CD8-positive, alpha-beta memory T cell (primary cell): ENCODE measurements around the gene SLC8A1. TPM values are rescaled to one million over a fixed set of nuclear protein-coding genes. Genes with fewer than 3 reads are reported as not detected.

Experiments
- CTCF ChIA-PET: fragments of 350-600 bp; sonication (Branson Sonifier 250); formaldehyde crosslinking; loops from one replicate; lab custom pipeline; 2021; ENCODE audit warnings: antibody characterized with exemption; lab: Charles Lee
- POLR2A ChIA-PET: fragments of 350-600 bp; sonication (Branson Sonifier 250); formaldehyde crosslinking; loops from one replicate; lab custom pipeline; 2021; ENCODE audit warnings: antibody characterized with exemption; lab: Charles Lee
- DNase-seq, 5 donors: peaks; one replicate each; pipeline versions ENCODE4 v3.0.0 to v3.0.0-alpha.2; 2020 to 2022; ENCODE audit warnings: mixed read lengths in 1 of 5
- H3K27ac ChIP-seq: one replicate; pipeline ENCODE4 v1.7.0; 2013; ENCODE audit warnings: low read depth, mild to moderate bottlenecking, low read length, moderate library complexity
- H3K27me3 ChIP-seq: 2 replicates; pipeline ENCODE4 v1.7.0; 2013; ENCODE audit warnings: low read length, mild to moderate bottlenecking; ENCODE audit not compliant: insufficient read depth, poor library complexity, severe bottlenecking
- H3K36me3 ChIP-seq: 2 replicates; pipeline ENCODE4 v1.7.0; 2013; ENCODE audit warnings: mild to moderate bottlenecking, low read length, moderate library complexity; ENCODE audit not compliant: insufficient read depth
- H3K4me1 ChIP-seq: 2 replicates; pipeline ENCODE4 v1.7.0; 2013; ENCODE audit warnings: mild to moderate bottlenecking, low read length, moderate library complexity; ENCODE audit not compliant: insufficient read depth
- H3K4me3 ChIP-seq: 2 replicates; pipeline ENCODE4 v1.7.0; 2013; ENCODE audit warnings: mild to moderate bottlenecking, low read length
- H3K9me3 ChIP-seq: 2 replicates; pipeline ENCODE4 v1.7.0; 2013; ENCODE audit warnings: mild to moderate bottlenecking, low read length
- H3K27ac Mint-ChIP-seq, 8 donors: one replicate each; pipeline ENCODE4 v1.8.0; 2020 to 2021; ENCODE audit warnings: mixed read lengths in 8 of 8, mild to moderate bottlenecking in 6 of 8, inconsistent platforms in 3 of 8, moderate library complexity in 3 of 8
- H3K27me3 Mint-ChIP-seq, 2 donors: one replicate each; pipeline ENCODE4 v1.8.0; 2020 to 2021; ENCODE audit warnings: mixed read lengths in 2 of 2, mild to moderate bottlenecking in 1 of 2, moderate library complexity in 1 of 2
- H3K36me3 Mint-ChIP-seq, 3 donors: one replicate each; pipeline ENCODE4 v1.8.0; 2020 to 2021; ENCODE audit warnings: mixed read lengths in 3 of 3, inconsistent platforms in 1 of 3, mild to moderate bottlenecking in 1 of 3
- H3K4me1 Mint-ChIP-seq, 3 donors: one replicate each; pipeline ENCODE4 v1.8.0; 2020 to 2021; ENCODE audit warnings: mixed read lengths in 3 of 3, inconsistent platforms in 1 of 3, mild to moderate bottlenecking in 1 of 3
- H3K4me3 Mint-ChIP-seq, 7 donors: one replicate each; pipeline ENCODE4 v1.8.0; 2020 to 2021; ENCODE audit warnings: mixed read lengths in 7 of 7, mild to moderate bottlenecking in 6 of 7, moderate library complexity in 4 of 7, inconsistent platforms in 2 of 7
- H3K9me3 Mint-ChIP-seq, 5 donors: one replicate each; pipeline ENCODE4 v1.8.0; 2020 to 2022; ENCODE audit warnings: mixed read lengths in 5 of 5, mild to moderate bottlenecking in 3 of 5, moderate library complexity in 2 of 5, inconsistent platforms in 1 of 5
- polyA plus RNA-seq: library from polyadenylated mRNA; unstranded; fragments of 300-500 nt; fragmentation: Illumina TruSeq; gene quantifications from one replicate; pipeline ENCODE4 v1.2.3, GENCODE V29; 2021
- total RNA-seq, 2 experiments: library from RNA; stranded (reverse); gene quantifications; one replicate each; pipeline ENCODE4 v1.2.3, GENCODE V29; 2021

SLC8A1 gene
- total and polyA plus RNA-seq, 3 experiments from 2014 or later: 0.15 to 0.22 TPM; not detected in 1

GRCh38 chr2:40249577-40249976 is 202.3 kb downstream of the SLC8A1 start:
- no peaks in the 10 kb centered on the region for H3K9me3 ChIP-seq
- H3K36me3 ChIP-seq: no peaks in the 10 kb centered on the region
- Mint-ChIP-seq H3K27me3 (no peaks in the 10 kb centered on the region), H3K27ac (no peak overlapping the region), H3K36me3 (no peaks in the 10 kb centered on the region), H3K4me1 (no peaks in the 10 kb centered on the region), H3K9me3 (peaks cover 0 to 4% (median 0%) of the 10 kb centered on the region in 5 donors), H3K4me3 (no peak overlapping the region)
- H3K27ac ChIP-seq: no peak overlapping the region
- H3K4me1 ChIP-seq: no peaks in the 10 kb centered on the region
- ChIA-PET POLR2A (no interaction called here), CTCF (no interaction called here)
- H3K27me3 ChIP-seq: no peaks in the 10 kb centered on the region
- H3K4me3 ChIP-seq: no peak overlapping the region
- no peak for DNase-seq

GRCh38 chr2:40248294-40248693 is 203.6 kb downstream of the SLC8A1 start:
- H3K9me3 Mint-ChIP-seq: peaks cover 0 to 4% (median 0%) of the 10 kb centered on the region in 5 donors
- no peak overlapping the region for H3K27ac Mint-ChIP-seq
- CTCF ChIA-PET: no interaction called here
- Histone ChIP-seq H3K9me3 (no peaks in the 10 kb centered on the region), H3K27ac (no peak overlapping the region), H3K4me3 (no peak overlapping the region), H3K27me3 (no peaks in the 10 kb centered on the region), H3K4me1 (no peaks in the 10 kb centered on the region), H3K36me3 (no peaks in the 10 kb centered on the region)
- no peak overlapping the region for H3K4me3 Mint-ChIP-seq
- POLR2A ChIA-PET: no interaction called here
- H3K36me3 Mint-ChIP-seq: no peaks in the 10 kb centered on the region
- DNase-seq: no peak
- H3K4me1 Mint-ChIP-seq: no peaks in the 10 kb centered on the region
- H3K27me3 Mint-ChIP-seq: no peaks in the 10 kb centered on the region

GRCh38 chr2:40244675-40245074 is 207.2 kb downstream of the SLC8A1 start:
- ChIA-PET CTCF (no interaction called here), POLR2A (no interaction called here)
- DNase-seq: no peak
- H3K36me3 Mint-ChIP-seq: no peaks in the 10 kb centered on the region
- H3K4me1 Mint-ChIP-seq: no peaks in the 10 kb centered on the region
- no peak overlapping the region for H3K27ac Mint-ChIP-seq
- H3K27me3 Mint-ChIP-seq: no peaks in the 10 kb centered on the region
- peaks cover 0 to 4% (median 0%) of the 10 kb centered on the region in 5 donors for H3K9me3 Mint-ChIP-seq
- H3K36me3 ChIP-seq: no peaks in the 10 kb centered on the region
- H3K9me3 ChIP-seq: no peaks in the 10 kb centered on the region
- H3K4me1 ChIP-seq: no peaks in the 10 kb centered on the region
- no peak overlapping the region for H3K4me3 Mint-ChIP-seq
- H3K4me3 ChIP-seq: no peak overlapping the region
- no peaks in the 10 kb centered on the region for H3K27me3 ChIP-seq
- no peak overlapping the region for H3K27ac ChIP-seq

GRCh38 chr2:40244251-40244650 is 207.6 kb downstream of the SLC8A1 start:
- Mint-ChIP-seq H3K9me3 (peaks cover 0 to 6% (median 0%) of the 10 kb centered on the region in 5 donors), H3K4me3 (no peak overlapping the region), H3K36me3 (no peaks in the 10 kb centered on the region), H3K4me1 (no peaks in the 10 kb centered on the region), H3K27me3 (no peaks in the 10 kb centered on the region), H3K27ac (no peak overlapping the region)
- H3K36me3 ChIP-seq: no peaks in the 10 kb centered on the region
- H3K27me3 ChIP-seq: no peaks in the 10 kb centered on the region
- no peaks in the 10 kb centered on the region for H3K4me1 ChIP-seq
- ChIA-PET CTCF (no interaction called here), POLR2A (no interaction called here)
- no peak for DNase-seq
- no peak overlapping the region for H3K27ac ChIP-seq
- H3K9me3 ChIP-seq: no peaks in the 10 kb centered on the region
- H3K4me3 ChIP-seq: no peak overlapping the region

- H3K4me1 Mint-ChIP-seq: no peaks in the 10 kb centered on the region
- DNase-seq: no peak
- Histone ChIP-seq H3K4me1 (no peaks in the 10 kb centered on the region), H3K27me3 (no peaks in the 10 kb centered on the region), H3K27ac (no peak overlapping the region), H3K36me3 (no peaks in the 10 kb centered on the region), H3K4me3 (no peak overlapping the region), H3K9me3 (no peaks in the 10 kb centered on the region)
- H3K27ac Mint-ChIP-seq: no peak overlapping the region
- no peak overlapping the region for H3K4me3 Mint-ChIP-seq
- H3K36me3 Mint-ChIP-seq: no peaks in the 10 kb centered on the region
- POLR2A ChIA-PET: no interaction called here
- CTCF ChIA-PET: interaction anchor here (1.3 kb wide), 1 partner anchor 10 kb away, joined by 3 read pairs; no protein-coding TSS in a partner anchor
- H3K9me3 Mint-ChIP-seq: peaks cover 0 to 4% (median 0%) of the 10 kb centered on the region in 5 donors
- no peaks in the 10 kb centered on the region for H3K27me3 Mint-ChIP-seq
These were observed 208.2 kb downstream of the SLC8A1 start for GRCh38 chr2:40243581-40244187.

GRCh38 chr2:40242315-40242714 is 209.6 kb downstream of the SLC8A1 start:
- Mint-ChIP-seq H3K27me3 (no peaks in the 10 kb centered on the region), H3K4me3 (no peak overlapping the region), H3K4me1 (no peaks in the 10 kb centered on the region), H3K9me3 (peaks cover 0 to 5% (median 2%) of the 10 kb centered on the region in 5 donors), H3K27ac (no peak overlapping the region), H3K36me3 (peaks cover 0 to 2% (median 0%) of the 10 kb centered on the region in 3 donors)
- Histone ChIP-seq H3K4me3 (no peak overlapping the region), H3K36me3 (no peaks in the 10 kb centered on the region), H3K4me1 (no peaks in the 10 kb centered on the region), H3K27ac (no peak overlapping the region), H3K27me3 (no peaks in the 10 kb centered on the region), H3K9me3 (no peaks in the 10 kb centered on the region)
- no peak for DNase-seq
- ChIA-PET CTCF (no interaction called here), POLR2A (no interaction called here)

- no peak overlapping the region for H3K27ac ChIP-seq
- Mint-ChIP-seq H3K4me1 (no peaks in the 10 kb centered on the region), H3K27ac (no peak overlapping the region), H3K9me3 (peaks cover 0 to 5% (median 3%) of the 10 kb centered on the region in 5 donors), H3K27me3 (no peaks in the 10 kb centered on the region), H3K36me3 (peaks cover 0 to 2% (median 0%) of the 10 kb centered on the region in 3 donors), H3K4me3 (no peak overlapping the region)
- H3K4me1 ChIP-seq: no peaks in the 10 kb centered on the region
- no peaks in the 10 kb centered on the region for H3K36me3 ChIP-seq
- H3K9me3 ChIP-seq: no peaks in the 10 kb centered on the region
- ChIA-PET POLR2A (no interaction called here), CTCF (no interaction called here)
- DNase-seq: no peak
- H3K4me3 ChIP-seq: no peak overlapping the region
- H3K27me3 ChIP-seq: no peaks in the 10 kb centered on the region
These were observed 211.8 kb downstream of the SLC8A1 start for GRCh38 chr2:40240070-40240469.

- Histone ChIP-seq H3K27ac (no peak overlapping the region), H3K27me3 (no peaks in the 10 kb centered on the region), H3K4me1 (no peaks in the 10 kb centered on the region), H3K36me3 (no peaks in the 10 kb centered on the region), H3K9me3 (no peaks in the 10 kb centered on the region), H3K4me3 (no peak overlapping the region)
- Mint-ChIP-seq H3K4me3 (no peak overlapping the region), H3K4me1 (no peaks in the 10 kb centered on the region), H3K27me3 (no peaks in the 10 kb centered on the region), H3K9me3 (peaks cover 0 to 5% (median 0%) of the 10 kb centered on the region in 5 donors), H3K27ac (no peak overlapping the region), H3K36me3 (no peaks in the 10 kb centered on the region)
- ChIA-PET POLR2A (no interaction called here), CTCF (no interaction called here)
- no peak for DNase-seq
These were observed 221.0 kb downstream of the SLC8A1 start for GRCh38 chr2:40230707-40231432.
